GM18861 (cell line): ENCODE measurements around the gene FAM3B.

Source experiments
- ATAC-seq: cut with Tn5 transposase; IDR thresholded peaks from one replicate; pipeline ENCODE4 v1.9.1; 2021; ENCODE audit not compliant: unreplicated experiment

Gene FAM3B

DNA sequence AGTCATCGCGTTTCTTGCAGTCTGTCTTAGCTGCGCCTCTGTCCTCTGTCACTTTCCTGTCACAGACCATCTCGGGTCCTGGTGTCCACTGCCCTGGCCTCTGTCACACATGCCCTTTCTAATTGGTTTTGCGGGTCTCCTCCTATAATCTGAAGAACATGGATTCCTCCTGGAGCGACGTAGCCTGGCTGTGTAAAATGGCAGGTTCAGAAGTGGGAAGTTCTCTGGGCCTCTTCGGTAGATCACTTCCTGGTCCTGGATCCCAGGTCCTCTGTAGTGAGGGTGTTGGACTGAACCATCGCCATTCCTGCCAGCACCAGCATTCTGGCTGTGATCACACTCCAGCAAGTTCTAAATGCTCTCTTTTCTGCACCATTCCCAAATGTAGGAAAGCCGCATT is 857 bp downstream of the FAM3B start:
- ATAC-seq: no peak

DNA sequence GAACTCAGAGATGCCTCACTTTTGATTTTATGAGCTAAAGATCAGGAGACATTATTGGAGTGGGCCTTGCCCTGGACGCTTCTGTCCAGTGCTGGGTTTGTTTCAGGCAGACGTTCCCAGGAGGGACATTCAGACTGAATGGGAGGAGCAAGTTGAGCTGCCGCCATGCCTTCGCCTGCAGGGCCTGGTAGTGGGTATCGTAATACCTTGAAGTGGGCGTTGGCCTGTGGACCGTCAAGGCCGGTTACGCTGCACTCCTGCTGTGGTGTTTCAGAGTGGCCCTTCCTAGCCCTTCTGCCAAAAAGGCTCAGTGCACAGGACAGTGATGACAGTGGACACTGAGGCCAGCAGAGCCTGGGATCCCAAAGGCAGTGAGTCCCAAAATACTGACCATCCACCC is 1.6 kb downstream of the FAM3B start:
- ATAC-seq: no peak

DNA sequence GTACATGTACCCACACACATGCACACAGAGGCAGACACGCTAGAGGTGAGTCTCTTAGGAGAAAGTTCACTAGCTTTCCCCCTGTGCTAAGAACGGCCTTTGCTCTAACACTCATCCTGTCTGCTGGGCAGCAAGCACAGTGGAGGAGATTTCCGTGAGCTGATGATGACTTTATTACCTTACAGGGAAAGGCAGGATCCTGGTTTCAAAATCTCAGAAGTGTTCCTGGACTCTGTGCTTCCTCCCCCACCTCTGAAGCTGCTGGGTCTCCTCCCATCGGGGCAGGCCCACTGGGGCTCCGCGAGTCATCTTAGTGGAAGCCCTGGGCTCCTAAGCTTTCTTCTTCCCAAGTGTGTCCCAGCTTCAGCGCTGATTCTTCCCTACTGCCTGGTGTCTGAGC is 2.7 kb downstream of the FAM3B start:
- ATAC-seq: no peak

DNA sequence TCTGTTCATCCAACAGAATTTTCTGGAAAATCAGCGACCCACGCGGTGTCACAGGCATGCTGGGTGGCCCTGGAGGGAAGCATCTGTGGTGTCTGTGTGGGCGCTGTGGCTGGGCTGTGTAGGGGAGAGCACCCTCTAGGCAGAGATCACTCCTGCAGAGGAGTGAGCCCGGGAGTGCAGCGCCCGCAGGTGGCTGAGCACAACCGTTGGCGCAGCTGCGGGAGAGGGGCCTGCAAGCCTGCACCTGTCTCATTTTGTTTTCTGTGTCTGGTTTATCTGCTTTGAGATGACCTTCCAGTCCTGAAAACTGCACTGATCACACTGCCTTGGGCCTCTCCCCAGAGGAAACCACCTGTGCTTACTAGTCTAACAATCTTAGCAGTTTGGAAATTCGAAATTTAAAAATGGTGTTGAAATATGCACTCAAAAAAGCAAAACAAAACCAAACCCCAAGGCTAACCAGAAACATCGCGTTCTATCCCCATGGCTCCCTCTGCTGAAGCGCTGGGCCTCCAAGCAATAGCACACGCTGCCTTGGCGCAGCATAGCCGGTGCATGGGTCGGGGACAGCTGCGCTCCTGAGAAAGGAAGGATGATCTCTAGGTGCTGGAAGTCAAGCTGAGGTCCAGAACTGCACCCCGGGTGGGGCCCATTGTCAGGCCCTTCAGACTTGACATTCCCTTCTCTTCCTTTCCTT is 4.8 kb downstream of the FAM3B start:
- ATAC-seq: no peak

DNA sequence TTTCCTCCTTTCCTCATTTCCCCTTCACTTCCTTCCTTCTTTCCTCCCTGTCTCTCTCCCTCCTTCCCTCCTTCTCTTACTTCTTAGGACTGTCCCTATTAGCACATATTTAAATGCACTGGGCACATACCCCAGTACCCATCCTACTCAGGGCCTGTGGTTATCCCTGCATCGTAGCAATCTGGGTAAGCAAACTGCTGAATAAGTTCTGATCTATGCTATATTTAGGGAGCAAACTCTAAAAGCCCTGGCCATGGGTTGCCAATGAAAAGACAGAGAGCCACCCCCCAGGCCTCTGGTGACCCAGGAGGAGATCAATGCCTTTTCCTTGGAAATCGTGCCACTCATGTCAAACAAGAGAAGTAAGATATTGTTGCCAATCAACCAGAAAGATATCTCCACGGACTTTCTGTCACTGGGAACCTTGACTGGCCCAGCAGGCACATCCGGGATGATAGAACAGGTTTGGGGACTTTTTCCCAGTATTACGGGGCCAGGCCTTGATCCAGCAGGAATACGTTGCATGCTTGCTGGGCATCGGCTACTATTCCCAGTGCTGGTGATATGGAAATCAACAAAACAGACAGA is 5.4 kb downstream of the FAM3B start:
- ATAC-seq: no peak

DNA sequence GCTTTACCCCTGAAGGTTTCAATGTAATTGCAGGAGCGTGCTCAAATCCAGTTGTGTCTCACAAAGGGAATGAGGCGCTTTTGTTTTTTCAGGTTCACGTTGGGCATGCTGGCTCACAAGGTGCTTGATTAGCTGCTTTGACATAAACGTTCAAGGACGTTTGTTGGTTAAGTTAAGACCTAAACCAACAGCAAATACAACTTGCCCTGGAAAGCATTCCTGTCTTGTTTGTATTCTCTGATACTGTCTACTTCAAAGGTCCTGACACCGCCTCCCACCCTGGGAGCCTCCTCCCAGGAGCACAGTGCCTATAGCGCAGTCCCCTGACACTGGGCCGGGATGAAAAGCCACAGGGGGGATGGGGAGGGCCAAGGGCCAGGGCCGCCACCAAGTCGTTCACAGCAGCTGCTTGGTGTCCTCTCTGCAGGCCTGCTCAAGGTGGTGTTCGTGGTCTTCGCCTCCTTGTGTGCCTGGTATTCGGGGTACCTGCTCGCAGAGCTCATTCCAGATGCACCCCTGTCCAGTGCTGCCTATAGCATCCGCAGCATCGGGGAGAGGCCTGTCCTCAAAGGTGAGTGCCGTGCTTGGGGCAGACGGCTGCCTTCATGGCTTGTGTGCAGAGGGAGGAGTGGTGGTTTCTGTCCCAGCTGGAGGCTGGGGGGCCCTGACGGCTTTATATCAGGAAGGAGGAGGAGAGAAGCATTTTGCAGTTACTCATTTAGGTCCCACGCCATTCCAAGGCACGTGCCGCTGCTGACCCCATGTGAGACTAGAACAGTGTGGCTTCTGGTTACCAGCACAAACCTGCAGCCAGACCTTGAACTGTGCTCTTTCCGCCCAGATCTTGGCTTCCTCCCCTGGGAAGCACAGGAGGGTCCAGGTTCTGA is 6.1 kb downstream of the FAM3B start:
- ATAC-seq: no peak

DNA sequence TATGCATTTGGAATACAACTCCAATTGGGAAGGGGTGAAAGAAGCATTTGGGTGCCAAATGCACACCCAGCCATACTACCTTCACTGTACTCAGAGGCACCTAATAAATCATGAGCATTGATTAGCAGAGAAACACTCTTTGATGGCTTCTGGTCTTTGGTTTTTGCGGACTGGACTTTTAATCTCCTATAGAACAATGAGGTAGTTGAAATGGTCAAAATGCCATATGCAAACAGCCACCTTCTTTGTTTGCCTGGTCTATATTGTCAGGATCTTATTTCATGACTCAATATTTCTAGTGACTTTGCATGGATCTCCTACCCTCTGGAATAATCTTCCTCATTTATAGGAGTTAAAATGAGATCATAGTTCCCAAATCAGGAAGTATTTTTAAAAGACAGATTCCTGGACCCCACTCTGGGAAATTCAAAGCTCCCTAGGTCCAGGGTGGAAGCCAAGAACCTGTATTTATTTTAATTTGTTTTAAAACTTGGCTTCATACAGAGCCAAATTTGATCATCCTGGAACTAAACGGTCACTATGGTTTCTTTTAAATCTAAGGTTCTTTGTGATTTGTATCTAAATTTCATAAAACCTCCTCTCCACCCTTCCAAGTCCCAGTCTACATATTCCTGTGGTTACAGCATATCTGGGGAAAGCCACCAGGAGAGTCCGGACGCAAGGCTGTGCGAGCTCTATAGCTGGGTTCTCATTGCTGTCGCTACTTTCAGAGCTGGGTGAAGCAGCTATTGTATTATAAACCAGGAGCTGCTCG is 8.7 kb downstream of the FAM3B start:
- no peak for ATAC-seq

DNA sequence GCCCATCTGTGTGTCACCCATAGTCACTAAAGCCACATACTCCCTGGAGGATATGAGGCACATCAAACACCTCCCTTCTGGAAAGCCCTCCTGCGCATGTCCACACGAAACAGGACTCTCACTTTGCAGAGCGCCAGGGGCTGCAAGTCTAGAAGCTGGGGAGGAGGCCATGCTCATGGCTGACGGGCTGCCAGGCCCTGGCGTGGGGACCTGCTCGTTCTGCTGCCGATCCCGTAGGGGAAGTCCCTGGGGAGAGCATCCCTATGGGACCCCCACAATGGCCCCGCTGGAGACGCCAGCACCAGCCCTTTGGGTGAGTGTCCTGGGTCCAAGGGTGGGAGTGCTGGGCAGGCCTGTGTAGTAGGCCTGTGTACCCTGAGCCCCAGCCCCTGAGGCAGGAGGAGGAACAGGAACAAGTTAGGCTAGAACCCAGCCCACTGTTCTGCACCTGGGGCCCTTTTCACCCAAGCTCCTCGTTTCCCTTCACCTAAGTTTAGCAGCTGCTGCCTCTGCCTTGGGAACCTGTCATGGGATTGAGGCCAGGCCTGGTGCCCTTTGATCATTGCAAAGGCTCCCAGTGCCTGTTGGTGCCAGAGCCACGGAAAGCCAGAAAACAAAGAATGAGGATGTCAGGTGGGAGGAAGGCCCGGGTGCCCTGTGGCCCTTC is 9.9 kb downstream of the FAM3B start:
- no peak for ATAC-seq

DNA sequence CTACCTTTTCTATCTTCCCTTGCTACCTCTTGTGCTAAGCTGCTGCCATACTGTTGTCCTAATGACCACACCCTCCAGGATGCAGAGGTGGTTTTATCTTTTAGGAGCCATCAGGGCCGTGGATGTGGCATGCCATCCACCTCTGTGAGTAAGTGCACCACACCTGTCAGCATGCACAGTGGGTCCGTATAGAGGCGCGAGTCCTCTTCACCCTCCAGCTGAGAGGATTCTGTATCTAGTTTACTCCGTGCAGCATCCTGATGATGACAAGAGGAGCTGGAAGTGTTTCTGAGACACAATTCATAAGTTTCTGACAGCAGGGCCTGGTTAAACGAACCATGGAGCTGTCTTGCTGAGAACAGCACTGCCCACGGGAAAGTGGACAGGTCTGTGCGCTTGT is 11.2 kb downstream of the FAM3B start:
- no peak for ATAC-seq

DNA sequence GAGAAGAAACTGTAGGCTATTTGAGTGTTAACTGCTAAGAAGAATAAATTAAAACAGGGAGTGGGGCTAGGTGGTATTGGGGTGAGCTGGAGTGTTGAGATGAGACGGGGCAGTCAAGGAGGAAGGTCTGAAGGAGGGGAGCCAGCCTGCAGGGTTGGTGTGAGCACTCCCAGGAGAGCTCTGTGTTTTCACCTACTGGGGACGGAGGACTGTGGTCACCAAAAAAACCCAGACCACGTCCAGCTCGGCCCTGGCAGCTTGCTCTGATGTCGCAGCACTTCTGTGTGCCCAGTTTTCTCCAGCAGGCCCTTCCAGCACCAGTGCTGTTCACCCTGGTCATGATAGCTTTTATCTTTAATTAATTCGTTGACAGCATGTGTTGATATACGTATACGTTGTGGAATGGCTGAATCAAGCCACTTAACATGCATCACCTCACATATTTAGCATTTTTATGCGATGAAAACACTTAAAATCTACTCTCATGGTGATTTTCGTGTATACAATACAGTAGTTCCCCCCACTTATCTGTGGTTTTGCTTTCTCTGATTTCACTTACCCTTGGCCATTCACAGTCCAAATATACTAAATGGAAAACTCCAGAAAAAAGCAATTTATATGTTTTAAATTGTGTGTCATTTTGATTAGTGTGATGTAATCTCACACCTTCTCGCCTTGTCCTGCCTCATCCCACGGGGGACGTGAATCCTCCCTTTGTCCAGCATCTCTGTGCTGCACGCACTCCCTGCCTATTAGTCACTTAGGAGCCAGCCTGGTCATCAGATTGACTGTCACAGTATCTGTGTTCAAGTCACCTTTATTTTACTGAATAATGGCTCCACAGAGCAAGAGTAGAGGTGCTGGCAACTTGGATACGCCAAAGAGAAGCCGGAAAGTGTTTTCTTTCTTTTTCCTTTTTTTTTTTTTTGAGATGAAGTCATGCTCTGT is 12.3 kb downstream of the FAM3B start:
- ATAC-seq: no peak

DNA sequence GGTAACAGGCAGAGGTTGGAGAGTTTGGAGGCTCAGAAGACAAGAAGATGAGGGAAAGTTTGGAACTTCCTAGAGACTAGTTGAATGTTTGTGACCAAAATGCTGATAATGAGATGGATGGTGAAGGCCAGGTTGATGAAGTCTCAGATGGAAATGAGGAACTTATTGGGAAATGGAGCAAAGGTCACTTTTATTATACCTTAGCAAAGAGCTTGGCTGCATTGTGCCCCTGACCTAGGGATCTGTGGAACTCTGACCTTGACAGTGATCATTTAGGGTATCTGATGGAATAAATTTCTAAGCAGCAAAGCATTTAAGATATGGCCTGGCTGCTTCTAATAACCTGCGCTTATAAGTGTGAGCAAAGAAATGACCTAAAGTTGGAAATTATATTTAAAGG is 17.2 kb downstream of the FAM3B start:
- no peak for ATAC-seq

DNA sequence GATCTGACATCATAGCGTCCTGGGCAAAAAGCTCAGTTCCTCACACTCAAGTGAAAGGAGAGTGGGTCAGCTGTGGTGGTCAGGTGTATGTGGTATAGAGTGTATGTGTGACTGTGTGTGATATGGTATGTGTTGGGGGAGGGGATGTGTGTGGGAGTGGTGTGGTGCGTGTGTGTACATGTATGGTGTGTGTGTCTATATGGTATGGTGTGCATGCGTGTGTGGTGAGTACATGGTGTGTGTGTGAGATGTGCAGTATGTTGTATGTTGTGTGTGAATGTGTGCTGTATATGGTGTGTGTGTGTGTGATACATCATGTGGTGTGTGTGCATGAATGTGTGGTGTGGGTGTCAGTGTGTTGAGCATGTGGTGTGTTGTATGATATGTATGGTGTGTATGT is 20.9 kb downstream of the FAM3B start:
- ATAC-seq: no peak

DNA sequence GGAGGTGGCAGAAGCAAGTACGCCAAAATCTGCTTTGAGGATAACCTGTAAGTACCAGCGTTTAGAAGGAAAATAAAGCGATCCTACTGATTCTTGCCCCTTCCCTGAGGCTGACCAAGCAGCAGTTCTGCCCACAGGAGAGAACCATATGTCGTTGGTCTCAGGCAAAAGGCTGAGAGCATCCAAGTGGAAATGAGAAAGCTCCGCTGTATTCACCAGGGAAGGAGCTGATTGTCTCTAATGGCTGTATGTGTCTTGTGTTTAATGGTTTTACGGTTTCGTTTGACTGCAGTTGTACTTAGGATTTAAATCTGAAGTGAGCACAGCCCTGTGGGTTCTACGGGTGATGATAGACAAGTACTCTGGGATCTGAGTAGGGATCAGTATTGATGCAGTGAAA is 21.9 kb downstream of the FAM3B start:
- no peak for ATAC-seq

DNA sequence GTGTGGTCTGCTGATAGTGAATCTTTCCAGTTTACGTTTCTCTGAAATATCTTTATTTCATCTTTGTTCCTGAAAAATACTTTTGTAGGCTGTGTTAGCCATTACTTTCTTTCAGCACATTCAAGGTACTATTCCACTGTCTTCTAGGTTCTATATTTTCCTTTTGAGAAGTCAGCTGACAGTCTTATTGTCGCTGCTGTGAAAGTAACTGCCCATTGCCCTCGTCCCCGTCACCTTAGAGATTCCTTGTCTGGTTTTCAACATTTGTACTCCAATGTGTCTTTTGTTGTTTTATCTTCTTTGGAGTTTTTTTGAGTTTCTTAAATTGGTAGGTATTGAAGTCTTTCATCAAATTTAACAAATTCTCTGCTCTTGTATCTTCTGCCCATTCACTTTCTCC is 25.4 kb downstream of the FAM3B start:
- ATAC-seq: no peak

DNA sequence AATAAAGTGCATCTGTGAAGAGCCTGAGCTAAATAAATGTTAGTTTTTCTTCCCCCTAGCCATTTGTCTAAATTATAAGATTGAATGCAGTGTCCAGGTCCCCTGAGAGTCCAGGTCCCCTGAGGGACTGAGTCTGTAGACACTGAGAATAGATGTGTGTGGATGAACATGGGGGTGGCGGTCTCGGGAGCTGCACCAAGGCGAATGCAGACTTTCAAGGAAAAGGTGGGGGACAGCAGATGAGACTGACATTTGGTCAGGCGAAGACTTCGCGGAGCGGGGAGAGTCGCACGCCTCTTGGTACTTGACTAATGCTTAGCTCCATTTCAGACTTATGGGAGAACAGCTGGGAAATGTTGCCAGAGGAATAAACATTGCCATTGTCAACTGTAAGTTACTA is 27.5 kb downstream of the FAM3B start:
- no peak for ATAC-seq

DNA sequence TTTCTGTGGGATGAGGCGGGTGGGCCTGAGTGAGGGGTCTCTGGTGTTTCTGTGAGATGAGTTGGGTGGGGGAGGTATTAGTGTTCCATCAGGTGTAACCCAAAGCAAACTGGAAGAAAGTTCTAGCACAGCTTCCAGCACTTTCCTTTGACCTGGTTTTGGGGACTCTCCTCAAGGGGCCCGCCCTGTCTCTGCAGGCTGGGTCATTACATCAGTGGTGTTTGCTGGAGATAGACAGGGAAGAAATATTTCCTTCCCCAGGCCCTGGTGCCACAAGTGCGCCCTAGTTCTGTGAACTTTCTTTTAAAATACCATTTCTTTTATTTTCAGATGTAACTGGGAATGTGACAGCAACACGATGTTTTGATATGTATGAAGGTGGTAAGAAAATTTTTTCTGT is 28.8 kb downstream of the FAM3B start:
- ATAC-seq: no peak

DNA sequence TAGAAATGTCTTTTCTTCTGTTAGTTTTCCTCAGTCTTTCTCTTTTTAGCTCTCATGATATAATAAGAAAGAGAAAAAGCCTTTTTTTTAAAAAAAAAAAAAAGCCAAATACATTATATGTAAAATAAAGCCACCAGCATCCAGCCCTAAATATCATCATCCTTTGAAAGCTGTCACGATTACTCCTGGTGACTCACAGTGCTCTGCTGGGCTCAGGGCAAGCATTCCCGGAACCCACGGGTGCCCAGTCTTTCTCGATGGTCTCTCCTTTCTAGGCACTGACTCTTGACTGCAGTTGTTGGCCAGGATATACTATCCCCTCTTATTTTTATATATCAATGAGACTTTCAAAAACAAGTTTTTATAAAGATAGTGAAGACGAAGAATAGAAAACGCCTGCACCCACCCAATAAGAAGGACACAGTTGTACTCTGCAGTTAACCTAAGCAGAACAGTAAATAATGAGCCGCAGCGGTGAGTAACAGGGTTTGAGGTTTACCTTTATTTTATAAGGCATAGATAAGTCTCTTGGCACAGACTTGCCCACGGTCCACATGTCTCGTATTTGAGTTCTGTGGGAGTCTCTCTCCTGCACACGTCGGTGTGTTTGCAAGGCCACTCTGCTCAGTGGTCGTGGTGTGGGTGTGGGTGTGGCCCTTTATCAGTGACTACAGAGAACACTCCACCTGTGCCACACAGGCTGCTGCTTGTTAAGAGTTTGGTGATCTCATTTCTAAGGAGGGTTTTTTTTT is 29.5 kb downstream of the FAM3B start:
- no peak for ATAC-seq

DNA sequence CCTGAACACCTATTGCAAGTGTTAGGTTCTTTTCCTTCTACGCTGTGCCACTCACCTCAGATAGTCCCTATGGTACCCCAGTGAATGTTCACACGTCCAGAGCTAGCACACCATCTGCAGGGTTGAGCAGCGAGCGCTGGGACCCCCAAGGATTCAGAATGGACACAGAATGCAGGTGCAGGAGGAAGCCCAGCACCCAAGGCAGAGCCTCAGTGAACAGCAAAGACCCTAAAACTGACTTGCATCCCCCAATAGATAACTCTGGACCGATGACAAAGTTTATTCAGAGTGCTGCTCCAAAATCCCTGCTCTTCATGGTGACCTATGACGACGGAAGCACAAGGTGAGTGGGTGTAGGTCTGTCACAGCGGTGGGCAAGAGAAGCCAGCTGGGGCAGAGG is 30.2 kb downstream of the FAM3B start:
- no peak for ATAC-seq

DNA sequence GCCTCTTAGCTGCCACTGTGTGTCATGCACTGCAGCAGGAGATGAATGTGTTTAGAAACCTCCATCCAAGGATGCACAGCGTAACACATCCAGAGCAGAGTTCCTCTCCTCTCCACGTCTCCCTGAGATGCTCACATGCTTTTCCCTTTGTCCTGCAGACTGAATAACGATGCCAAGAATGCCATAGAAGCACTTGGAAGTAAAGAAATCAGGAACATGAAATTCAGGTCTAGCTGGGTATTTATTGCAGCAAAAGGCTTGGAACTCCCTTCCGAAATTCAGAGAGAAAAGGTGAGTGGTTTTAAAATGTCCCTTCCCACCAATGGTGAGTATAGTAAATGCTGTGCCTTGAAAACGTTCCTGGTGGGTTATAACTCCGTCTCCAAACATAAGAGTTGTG is 31.8 kb downstream of the FAM3B start:
- ATAC-seq: no peak
